Ovary (tissue), 9 donors: Measurements from ENCODE around the gene RRP12. TPM values are rescaled to one million over a fixed set of nuclear protein-coding genes. Genes with fewer than 3 reads are reported as not detected.

Experiments used
- DNase-seq, 5 donors: peaks; one replicate each; pipeline ENCODE4 v3.0.0-alpha.2; 2019 to 2020
- H3K27ac ChIP-seq, 2 donors: fragments of 200-600 bp; one replicate each; pipeline versions ENCODE4 v1.5.1 to v1.8.0; 2019 to 2022
- H3K27me3 ChIP-seq: fragments of 200-600 bp; one replicate; pipeline ENCODE4 v1.8.0; 2022
- H3K36me3 ChIP-seq: fragments of 200-600 bp; sonication (generic); one replicate; pipeline ENCODE4 v1.5.1; 2019
- H3K4me1 ChIP-seq: one replicate; pipeline ENCODE4 v1.8.1; 2013; ENCODE audit warnings: mild to moderate bottlenecking, moderate library complexity; ENCODE audit not compliant: insufficient read depth
- H3K4me3 ChIP-seq: fragments of 200-600 bp; sonication (generic); one replicate; pipeline ENCODE4 v1.5.1; 2017
- H3K9me3 ChIP-seq, 2 donors: fragments of 200-600 bp in 1 of 2; sonication (generic) in 1 of 2; one replicate each; pipeline versions ENCODE4 v1.5.1 to v1.8.1; 2013 to 2019; ENCODE audit warnings: mild to moderate bottlenecking in 1 of 2, moderate library complexity in 1 of 2
- CTCF ChIP-seq, 3 donors: fragments of 450-650 bp in 2 of 3; fragments of 200-600 bp in 1 of 3; IDR thresholded peaks; one replicate each; pipeline versions ENCODE4 v1.5.1 to v1.8.0; 2016 to 2022; ENCODE audit warnings: antibody characterized with exemption in 3 of 3, mild to moderate bottlenecking in 1 of 3
- EP300 ChIP-seq: sonication (generic); formaldehyde crosslinking; IDR thresholded peaks from one replicate; pipeline ENCODE4 v1.6.1; 2017; ENCODE audit warnings: antibody characterized with exemption
- POLR2A ChIP-seq: fragments of 450-650 bp; IDR thresholded peaks from one replicate; pipeline ENCODE4 v1.6.1; 2017; ENCODE audit warnings: antibody characterized with exemption, mild to moderate bottlenecking, moderate library complexity
- WGBS, 3 donors: extraction: QIAGEN DNeasy Blood & Tissue Kit in 1 of 3; methylation state at CpG; one replicate each; pipeline versions ENCODE4 v1.1.5 to v1.1.7; 2013 to 2017; 5-methylcytosine and 5-hydroxymethylcytosine counted together
- intact Hi-C, 4 donors: fragments of 100-400 bp; cut with DNase I; formaldehyde crosslinking; loops; one replicate each; pipeline versions ENCODE4 v1.11.0 to v1.15.1; 2022 to 2023
- polyA plus RNA-seq, 2 donors: library from polyadenylated mRNA; stranded (reverse); fragments of 200-250 nt in 1 of 2; fragments of 350-450 nt in 1 of 2; fragmentation: Illumina TruSeq in 1 of 2; extraction: RNeasy Lipid Tissue Mini Kit (QIAGEN cat#74804) in 1 of 2; gene quantifications; one replicate each; pipeline ENCODE4 v1.2.3, GENCODE V29; 2013 to 2014
- total RNA-seq, 7 donors: library from RNA; depleted of rRNA in 2 of 7; stranded (reverse); fragments of >200 nt in 2 of 7; fragmentation: NEBNext Ultra II Directional in 3 of 7; extraction: Animal tissue kit (Norgen Biotek cat#: 25700) in 3 of 7; gene quantifications; one replicate each; pipeline versions ENCODE4 v1.1.0 to v1.2.4, GENCODE V29; 2016 to 2023
- donor health status: DM: no; HTN: no; CAD: no; lungs with moderate emphysema.
- donor health status: DM: no; HTN: no; CAD: no.
- donor health status: Bipolar disorder and iron deficiency.
- donor health status: DM: yes; HTN: yes; CAD: no.
- donor health status: DM: no; HTN: no; CAD: no.
- donor health status: DM: yes; HTN: yes; CAD: no.

Gene RRP12
- total and polyA plus RNA-seq, 9 donors: 7.2 to 35.8 (median 23.7) TPM

GRCh38 chr10:97329766-97330165 lies 71.4 kb downstream of the RRP12 start:
- DNase-seq: no peak
- 95 to 99% (median 96%) methylated on average over 5 of the region's 5 CpGs for WGBS, 3 donors
- Histone ChIP-seq H3K27me3 (no peaks in the 10 kb centered on the region), H3K9me3 (no peaks in the 10 kb centered on the region), H3K4me1 (peaks cover 8% of the 10 kb centered on the region), H3K4me3 (no peak overlapping the region), H3K36me3 (no peaks in the 10 kb centered on the region), H3K27ac (no peak overlapping the region)
- intact Hi-C loops: loop anchor here in 1 of 4 donors (10.0 kb wide), 1 partner anchor 45 kb away; no protein-coding TSS in a partner anchor
- no peak for TF ChIP-seq POLR2A
- TF ChIP-seq EP300: no peak
- no peak for TF ChIP-seq CTCF (IDR thresholded peaks at IDR 0.05)

- no peak overlapping the region for H3K27ac ChIP-seq
- intact Hi-C loops: no loop called here
Observed at GRCh38 chr10:97328646-97329453, 72.3 kb downstream of the RRP12 start.

GRCh38 chr10:97327348-97328294 lies 73.5 kb downstream of the RRP12 start:
- no peak for TF ChIP-seq EP300
- TF ChIP-seq POLR2A: no peak
- no peak for TF ChIP-seq CTCF (IDR thresholded peaks at IDR 0.05)
- no peak overlapping the region for H3K27ac ChIP-seq
- H3K36me3 ChIP-seq: no peaks in the 10 kb centered on the region
- H3K4me1 ChIP-seq: peaks cover 8% of the 10 kb centered on the region
- no peak for DNase-seq
- H3K4me3 ChIP-seq: no peak overlapping the region
- WGBS, 3 donors: 88 to 91% (median 88%) methylated on average over 7 of the region's 7 CpGs
- H3K9me3 ChIP-seq: no peaks in the 10 kb centered on the region
- intact Hi-C loops: no loop called here
- H3K27me3 ChIP-seq: no peaks in the 10 kb centered on the region

More at GRCh38 chr10:97328646-97329453, 72.3 kb downstream of the RRP12 start:
- TF ChIP-seq CTCF (IDR thresholded peaks at IDR 0.05): no peak
- TF ChIP-seq EP300: no peak
- no peak for TF ChIP-seq POLR2A
- Histone ChIP-seq H3K4me3 (no peak overlapping the region), H3K36me3 (no peaks in the 10 kb centered on the region), H3K9me3 (no peaks in the 10 kb centered on the region), H3K27me3 (no peaks in the 10 kb centered on the region), H3K4me1 (peaks cover 8% of the 10 kb centered on the region)
- no peak for DNase-seq
- WGBS, 3 donors: 73 to 86% (median 81%) methylated on average over 3 of the region's 3 CpGs

- no peak for DNase-seq
- intact Hi-C loops: no loop called here
- H3K27me3 ChIP-seq: no peaks in the 10 kb centered on the region
- peaks cover 6% of the 10 kb centered on the region for H3K4me1 ChIP-seq
- no peak overlapping the region for H3K27ac ChIP-seq
- no peak for TF ChIP-seq CTCF (IDR thresholded peaks at IDR 0.05)
- TF ChIP-seq EP300: no peak
- no peak for TF ChIP-seq POLR2A
- no peaks in the 10 kb centered on the region for H3K9me3 ChIP-seq
- no peak overlapping the region for H3K4me3 ChIP-seq
- 75 to 81% (median 78%) methylated on average over 9 of the region's 9 CpGs for WGBS, 3 donors
- no peaks in the 10 kb centered on the region for H3K36me3 ChIP-seq
Observed at GRCh38 chr10:97325754-97326153, 75.4 kb downstream of the RRP12 start.
